Measurements from ENCODE around the gene ROBO4. TPM values are rescaled to one million over a fixed set of nuclear protein-coding genes. Genes with fewer than 3 reads are reported as not detected.

ROBO4 gene
- total RNA-seq, 1 experiment from 2014 or later = 0.22 TPM

- Histone ChIP-seq H3K9me3 (replicated peaks) (no peaks in the 10 kb centered on the region), H3K4me1 (0 out of 2 replicates have a peak, but pooled peaks cover 3% of the 10 kb centered on the region), H3K4me3 (no peak overlapping the region), H3K36me3 (no peaks in the 10 kb centered on the region), H3K27ac (no peak overlapping the region), H3K27me3 (no peaks in the 10 kb centered on the region)
- DNase-seq = no peak
Observed at GRCh38 chr11:124886978-124887666, 10.5 kb downstream of the ROBO4 start.

- no peak overlapping the region for H3K27ac ChIP-seq
- no peaks in the 10 kb centered on the region for H3K9me3 ChIP-seq (replicated peaks)
- no peaks in the 10 kb centered on the region for H3K36me3 ChIP-seq
- no peaks in the 10 kb centered on the region for H3K27me3 ChIP-seq
- 0 out of 2 replicates have a peak, but pooled peaks cover 3% of the 10 kb centered on the region for H3K4me1 ChIP-seq
- no peak for DNase-seq
- H3K4me3 ChIP-seq = no peak overlapping the region
Observed at GRCh38 chr11:124886476-124886875, 11.2 kb downstream of the ROBO4 start.

GRCh38 chr11:124884869-124885479 lies 12.7 kb downstream of the ROBO4 start:
- Histone ChIP-seq H3K27ac (no peak overlapping the region), H3K4me1 (0 out of 2 replicates have a peak, but pooled peaks cover 3% of the 10 kb centered on the region), H3K4me3 (no peak overlapping the region), H3K27me3 (no peaks in the 10 kb centered on the region), H3K36me3 (no peaks in the 10 kb centered on the region), H3K9me3 (replicated peaks) (no peaks in the 10 kb centered on the region)
- DNase-seq = no peak

- Histone ChIP-seq H3K9me3 (replicated peaks) (no peaks in the 10 kb centered on the region), H3K27me3 (no peaks in the 10 kb centered on the region), H3K4me3 (no peak overlapping the region), H3K36me3 (no peaks in the 10 kb centered on the region), H3K4me1 (0 out of 2 replicates have a peak, but pooled peaks cover 3% of the 10 kb centered on the region), H3K27ac (no peak overlapping the region)
- DNase-seq = no peak
Observed at GRCh38 chr11:124884340-124884739, 13.3 kb downstream of the ROBO4 start.

- H3K27me3 ChIP-seq = no peaks in the 10 kb centered on the region
- H3K9me3 ChIP-seq (replicated peaks) = no peaks in the 10 kb centered on the region
- no peaks in the 10 kb centered on the region for H3K36me3 ChIP-seq
- no peak overlapping the region for H3K27ac ChIP-seq
- no peak overlapping the region for H3K4me3 ChIP-seq
- no peak for DNase-seq
- H3K4me1 ChIP-seq = 0 out of 2 replicates have a peak, but pooled peaks cover 3% of the 10 kb centered on the region
Observed at GRCh38 chr11:124882339-124883071, 15.2 kb downstream of the ROBO4 start.

GRCh38 chr11:124880958-124881357 lies 16.7 kb downstream of the ROBO4 start:
- Histone ChIP-seq H3K4me3 (no peak overlapping the region), H3K27me3 (no peaks in the 10 kb centered on the region), H3K9me3 (replicated peaks) (no peaks in the 10 kb centered on the region), H3K36me3 (no peaks in the 10 kb centered on the region), H3K27ac (no peak overlapping the region), H3K4me1 (0 out of 2 replicates have a peak, but pooled peaks cover 3% of the 10 kb centered on the region)
- DNase-seq = no peak

GRCh38 chr11:124880290-124880611 lies 17.4 kb downstream of the ROBO4 start:
- DNase-seq = no peak

GRCh38 chr11:124879493-124880289 lies 18.0 kb downstream of the ROBO4 start:
- Histone ChIP-seq H3K9me3 (replicated peaks) (no peaks in the 10 kb centered on the region), H3K36me3 (no peaks in the 10 kb centered on the region), H3K4me3 (no peak overlapping the region), H3K27me3 (no peaks in the 10 kb centered on the region), H3K27ac (no peak overlapping the region), H3K4me1 (0 out of 2 replicates have a peak, but pooled peaks cover 3% of the 10 kb centered on the region)
- DNase-seq = no peak

More at GRCh38 chr11:124880290-124880611, 17.4 kb downstream of the ROBO4 start:
- no peaks in the 10 kb centered on the region for H3K27me3 ChIP-seq
- H3K27ac ChIP-seq = no peak overlapping the region
- H3K4me1 ChIP-seq = 0 out of 2 replicates have a peak, but pooled peaks cover 3% of the 10 kb centered on the region
- no peak overlapping the region for H3K4me3 ChIP-seq
- H3K36me3 ChIP-seq = no peaks in the 10 kb centered on the region
- no peaks in the 10 kb centered on the region for H3K9me3 ChIP-seq (replicated peaks)

- Histone ChIP-seq H3K4me3 (no peak overlapping the region), H3K27me3 (no peaks in the 10 kb centered on the region), H3K27ac (no peak overlapping the region), H3K4me1 (0 out of 2 replicates have a peak, but pooled peaks cover 3% of the 10 kb centered on the region), H3K36me3 (no peaks in the 10 kb centered on the region), H3K9me3 (replicated peaks) (no peaks in the 10 kb centered on the region)
- DNase-seq = no peak
Observed at GRCh38 chr11:124878759-124879492, 18.7 kb downstream of the ROBO4 start.

- Histone ChIP-seq H3K27me3 (no peaks in the 10 kb centered on the region), H3K9me3 (replicated peaks) (no peaks in the 10 kb centered on the region), H3K4me3 (no peak overlapping the region), H3K4me1 (0 out of 2 replicates have a peak, but pooled peaks cover 3% of the 10 kb centered on the region), H3K36me3 (no peaks in the 10 kb centered on the region), H3K27ac (no peak overlapping the region)
- no peak for DNase-seq
Observed at GRCh38 chr11:124877910-124878758, 19.5 kb downstream of the ROBO4 start.

GRCh38 chr11:124877631-124877909 lies 20.1 kb downstream of the ROBO4 start:
- DNase-seq = no peak
- Histone ChIP-seq H3K4me3 (no peak overlapping the region), H3K36me3 (no peaks in the 10 kb centered on the region), H3K27me3 (no peaks in the 10 kb centered on the region), H3K4me1 (no peaks in the 10 kb centered on the region), H3K9me3 (replicated peaks) (no peaks in the 10 kb centered on the region), H3K27ac (no peak overlapping the region)

GRCh38 chr11:124876818-124877630 lies 20.6 kb downstream of the ROBO4 start:
- H3K9me3 ChIP-seq (replicated peaks) = no peaks in the 10 kb centered on the region
- H3K4me3 ChIP-seq = peak overlapping the region; percentile 84
- no peaks in the 10 kb centered on the region for H3K36me3 ChIP-seq
- DNase-seq = no peak
- H3K4me1 ChIP-seq = no peaks in the 10 kb centered on the region
- peak overlapping the region; percentile 84 for H3K27ac ChIP-seq
- no peaks in the 10 kb centered on the region for H3K27me3 ChIP-seq
